A549 (cell line): Measurements from ENCODE around the gene XBP1. TPM values are rescaled to one million over a fixed set of nuclear protein-coding genes. Genes with fewer than 3 reads are reported as not detected.

ENCODE experiments used
- ATAC-seq, 2 experiments: fragments of 200-7000 bp in 1 of 2; fragments of >200 bp in 1 of 2; cut with Nextera tagmentation in 1 of 2; cut with Tn5 transposase in 1 of 2; 3 replicates each; pipeline versions ENCODE4 v1.8.0 to v1.9.1; 2018 to 2020; ENCODE audit warnings: mild to moderate bottlenecking in 1 of 2, moderate library complexity in 1 of 2
- CTCF ChIA-PET: fragments of 300-600 bp; sonication (Branson Sonifier 250); formaldehyde crosslinking; extraction: SDS; loops from one replicate; lab custom pipeline; 2021; ENCODE audit warnings: antibody characterized with exemption, inconsistent platforms; lab: Yijun Ruan, JAX
- POLR2A ChIA-PET: fragments of 350-600 bp; formaldehyde crosslinking; extraction: SDS; loops from one replicate; lab custom pipeline; 2021; ENCODE audit warnings: antibody characterized with exemption, inconsistent platforms; lab: Yijun Ruan, JAX
- DNase-seq, 2 experiments: peaks; one replicate each; pipeline versions ENCODE4 v3.0.0 to v3.0.0-alpha.2; 2011 to 2016; ENCODE audit warnings: low read depth in 1 of 2, low spot score in 1 of 2
- FAIRE-seq: peaks from 2 replicates; lab custom pipeline; 2011; peaks lifted over from hg19 to GRCh38; lab: Jason Lieb, UNC
- H3K27ac ChIP-seq, 2 experiments: fragments of >200 bp; sonication (Bioruptor Twin); formaldehyde crosslinking; 3 replicates each; pipeline ENCODE4 v1.5.1; 2016 to 2017
- H3K4me1 ChIP-seq: fragments of >200 bp; sonication (Bioruptor Twin); formaldehyde crosslinking; 3 replicates; pipeline ENCODE4 v1.6.1; 2016
- H3K4me2 ChIP-seq: fragments of >200 bp; sonication (Bioruptor Twin); formaldehyde crosslinking; 3 replicates; pipeline ENCODE4 v1.6.1; 2016
- H3K4me3 ChIP-seq: fragments of >200 bp; sonication (Bioruptor Twin); formaldehyde crosslinking; 3 replicates; pipeline ENCODE4 v1.5.1; 2016
- H3K9me3 ChIP-seq: fragments of >200 bp; sonication (Bioruptor Twin); formaldehyde crosslinking; 3 replicates; pipeline ENCODE4 v1.6.1; 2016
- BHLHE40 ChIP-seq: IDR thresholded peaks from 2 replicates; pipeline ENCODE4 v1.6.1; 2012; ENCODE audit warnings: low read depth, low read length, inconsistent platforms
- CEBPB ChIP-seq, 2 experiments: fragments of >200 bp in 1 of 2; sonication (Bioruptor Twin) in 1 of 2; formaldehyde crosslinking in 1 of 2; IDR thresholded peaks; 2 replicates each; pipeline ENCODE4 v1.6.1; 2012 to 2016
- CHD2 ChIP-seq: fragments of 150-350 bp; IDR thresholded peaks from 2 replicates; pipeline ENCODE4 v1.6.1; 2014; ENCODE audit warnings: low read length; ENCODE audit not compliant: partially characterized antibody
- EP300 ChIP-seq, 2 experiments: fragments of >200 bp; sonication (Bioruptor Twin); formaldehyde crosslinking; IDR thresholded peaks; 2 replicates in 1 of 2; 3 replicates in 1 of 2; pipeline ENCODE4 v1.6.1; 2016 to 2017
- HOXB5 ChIP-seq: fragments of 250-450 bp; sonication (Bioruptor Pico); IDR thresholded peaks from 2 replicates; pipeline ENCODE4 v1.5.0; 2020; ENCODE audit warnings: mild to moderate bottlenecking, moderate library complexity
- JUNB ChIP-seq: fragments of >200 bp; sonication (Bioruptor Twin); formaldehyde crosslinking; IDR thresholded peaks from 2 replicates; pipeline ENCODE4 v1.6.1; 2016
- KDM5A ChIP-seq: fragments of 200-600 bp; sonication (generic); IDR thresholded peaks from 2 replicates; pipeline ENCODE4 v1.6.1; 2016; ENCODE audit warnings: antibody characterized with exemption, mild to moderate bottlenecking
- MAZ ChIP-seq: fragments of 150-350 bp; IDR thresholded peaks from 2 replicates; pipeline ENCODE4 v1.6.1; 2014; ENCODE audit warnings: antibody characterized with exemption, low read depth, low read length, borderline replicate concordance
- MYC ChIP-seq: IDR thresholded peaks from 2 replicates; pipeline ENCODE4 v1.6.1; 2012; ENCODE audit warnings: mild to moderate bottlenecking, inconsistent platforms, low read length, improper control_type of control experiment, borderline replicate concordance
- NFE2L2 ChIP-seq: fragments of 150-350 bp; conservative IDR thresholded peaks from 2 replicates; pipeline ENCODE4 v1.6.1; 2014; ENCODE audit warnings: low read length
- NR3C1 ChIP-seq: fragments of >200 bp; sonication (Bioruptor Twin); formaldehyde crosslinking; IDR thresholded peaks from 3 replicates; pipeline ENCODE4 v1.6.1; 2017
- RAD21 ChIP-seq, 2 experiments: fragments of >200 bp in 1 of 2; sonication (Bioruptor Twin) in 1 of 2; formaldehyde crosslinking in 1 of 2; IDR thresholded peaks in 1 of 2; conservative IDR thresholded peaks in 1 of 2; 2 replicates in 1 of 2; 3 replicates in 1 of 2; pipeline ENCODE4 v1.6.1; 2012 to 2018; ENCODE audit warnings: inconsistent platforms in 1 of 2
- RFX5 ChIP-seq: fragments of 450-650 bp; IDR thresholded peaks from 2 replicates; pipeline ENCODE4 v1.7.1; 2014; ENCODE audit warnings: antibody characterized with exemption, mild to moderate bottlenecking, moderate library complexity
- RNF2 ChIP-seq: fragments of 200-600 bp; sonication (generic); IDR thresholded peaks from 2 replicates; pipeline ENCODE4 v1.6.1; 2016; ENCODE audit warnings: low read depth, mild to moderate bottlenecking, antibody characterized with exemption, moderate library complexity, borderline replicate concordance
- SMC3 ChIP-seq: fragments of >200 bp; sonication (Bioruptor Twin); formaldehyde crosslinking; IDR thresholded peaks from 3 replicates; pipeline ENCODE4 v1.6.1; 2018; ENCODE audit warnings: inconsistent platforms
- TFCP2L1 ChIP-seq: fragments of 250-450 bp; sonication (Bioruptor Pico); IDR thresholded peaks from 2 replicates; pipeline ENCODE4 v1.5.0; 2021; ENCODE audit warnings: mild to moderate bottlenecking
- TP53 ChIP-seq: fragments of 250-450 bp; sonication (Bioruptor Pico); IDR thresholded peaks from 2 replicates; pipeline ENCODE4 v1.5.0; 2021; ENCODE audit warnings: mild to moderate bottlenecking, moderate library complexity
- ZC3H11A ChIP-seq: fragments of 450-650 bp; IDR thresholded peaks from 2 replicates; pipeline ENCODE4 v1.6.1; 2014; ENCODE audit warnings: antibody characterized with exemption, mild to moderate bottlenecking
- WGBS: methylation state at CpG from one replicate; pipeline ENCODE4 v1.1.6; 2017; ENCODE audit errors: missing lambda C conversion rate; 5-methylcytosine and 5-hydroxymethylcytosine counted together
- polyA plus RNA-seq, 4 experiments: library from polyadenylated mRNA; depleted of rRNA in 3 of 4; stranded (reverse); fragments of >200 nt; fragmentation: RNase III in 1 of 4; extraction: RNeasy Plus Mini Kit Qiagen cat#74134 plus additional on column Dnase treatment in 1 of 4; gene quantifications; 2 replicates in 3 of 4; 3 replicates in 1 of 4; pipeline ENCODE4 v1.2.3, GENCODE V29; 2011 to 2017
- TF ChIP-seq, protein P1 (sequence below): IDR thresholded peaks from 2 replicates; pipeline ENCODE4 v1.6.1; 2012
- TF ChIP-seq, protein P2 (sequence below): fragments of >200 bp; sonication (Bioruptor Twin); formaldehyde crosslinking; IDR thresholded peaks from 2 replicates; pipeline ENCODE4 v1.6.1; 2016
- TF ChIP-seq, protein P3 (sequence below): fragments of 250-450 bp; sonication (Bioruptor Pico); IDR thresholded peaks from 2 replicates; pipeline ENCODE4 v1.5.0; 2021; ENCODE audit warnings: mild to moderate bottlenecking, moderate library complexity, borderline replicate concordance
- TF ChIP-seq, protein P4 (sequence below): IDR thresholded peaks from 2 replicates; pipeline ENCODE4 v1.6.1; 2012
- TF ChIP-seq, protein P5 (sequence below): fragments of >200 bp; sonication (Bioruptor Twin); formaldehyde crosslinking; IDR thresholded peaks from 3 replicates; pipeline ENCODE4 v1.5.1; 2016

XBP1 gene
- polyA plus RNA-seq, 2 of the 4 experiments (the other 2 are of a cell fraction), result 34.1 to 172 TPM

DNA sequence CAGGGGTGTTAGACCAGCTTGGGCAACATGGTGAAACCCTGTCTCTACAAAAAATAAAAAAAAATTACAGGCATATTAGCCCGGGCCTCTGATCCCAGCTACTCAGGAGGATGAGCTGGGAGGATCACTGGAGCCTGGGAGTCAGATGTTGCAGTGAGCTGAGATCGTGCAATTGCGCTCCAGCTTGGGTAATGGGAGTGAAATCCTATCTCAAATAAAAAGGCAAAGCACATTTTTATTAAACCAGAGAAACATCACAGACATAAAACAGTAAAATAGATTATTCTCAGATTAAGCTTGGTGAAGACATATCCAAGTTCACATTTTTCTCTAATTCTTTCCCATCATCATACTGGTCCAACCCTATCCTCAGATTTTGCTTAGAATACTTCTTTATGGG lies 30.1 kb upstream of the XBP1 start:
- 86% methylated on average over 3 of the region's 3 CpGs for WGBS
- H3K4me3 ChIP-seq, result no peak overlapping the region
- ATAC-seq (no peak), FAIRE-seq (no peak), DNase-seq (no peak)
- no peak overlapping the region for H3K27ac ChIP-seq
- POLR2A ChIA-PET, result no interaction called here
- H3K4me2 ChIP-seq, result no peak overlapping the region
- no peaks in the 10 kb centered on the region for H3K9me3 ChIP-seq
- CTCF ChIA-PET, result interaction anchor here (0.6 to 4.6 kb wide), 12 partner anchors 11 to 252 kb away, joined by 3 to 79 read pairs (median 5); no protein-coding TSS in a partner anchor
- TF ChIP-seq, protein P1, sequence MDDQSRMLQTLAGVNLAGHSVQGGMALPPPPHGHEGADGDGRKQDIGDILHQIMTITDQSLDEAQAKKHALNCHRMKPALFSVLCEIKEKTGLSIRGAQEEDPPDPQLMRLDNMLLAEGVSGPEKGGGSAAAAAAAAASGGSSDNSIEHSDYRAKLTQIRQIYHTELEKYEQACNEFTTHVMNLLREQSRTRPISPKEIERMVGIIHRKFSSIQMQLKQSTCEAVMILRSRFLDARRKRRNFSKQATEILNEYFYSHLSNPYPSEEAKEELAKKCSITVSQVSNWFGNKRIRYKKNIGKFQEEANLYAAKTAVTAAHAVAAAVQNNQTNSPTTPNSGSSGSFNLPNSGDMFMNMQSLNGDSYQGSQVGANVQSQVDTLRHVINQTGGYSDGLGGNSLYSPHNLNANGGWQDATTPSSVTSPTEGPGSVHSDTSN, result no peak
- TF ChIP-seq RNF2 (no peak), EP300 (IDR thresholded peaks at IDR 0.05) (no peak), SMC3 (no peak), HOXB5 (no peak), MYC (no peak), RFX5 (no peak), CEBPB (IDR thresholded peaks at IDR 0.05) (no peak), NFE2L2 (no peak), NR3C1 (no peak)
- TF ChIP-seq, protein P2, sequence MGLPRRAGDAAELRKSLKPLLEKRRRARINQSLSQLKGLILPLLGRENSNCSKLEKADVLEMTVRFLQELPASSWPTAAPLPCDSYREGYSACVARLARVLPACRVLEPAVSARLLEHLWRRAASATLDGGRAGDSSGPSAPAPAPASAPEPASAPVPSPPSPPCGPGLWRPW, result no peak
- TF ChIP-seq, protein P3, sequence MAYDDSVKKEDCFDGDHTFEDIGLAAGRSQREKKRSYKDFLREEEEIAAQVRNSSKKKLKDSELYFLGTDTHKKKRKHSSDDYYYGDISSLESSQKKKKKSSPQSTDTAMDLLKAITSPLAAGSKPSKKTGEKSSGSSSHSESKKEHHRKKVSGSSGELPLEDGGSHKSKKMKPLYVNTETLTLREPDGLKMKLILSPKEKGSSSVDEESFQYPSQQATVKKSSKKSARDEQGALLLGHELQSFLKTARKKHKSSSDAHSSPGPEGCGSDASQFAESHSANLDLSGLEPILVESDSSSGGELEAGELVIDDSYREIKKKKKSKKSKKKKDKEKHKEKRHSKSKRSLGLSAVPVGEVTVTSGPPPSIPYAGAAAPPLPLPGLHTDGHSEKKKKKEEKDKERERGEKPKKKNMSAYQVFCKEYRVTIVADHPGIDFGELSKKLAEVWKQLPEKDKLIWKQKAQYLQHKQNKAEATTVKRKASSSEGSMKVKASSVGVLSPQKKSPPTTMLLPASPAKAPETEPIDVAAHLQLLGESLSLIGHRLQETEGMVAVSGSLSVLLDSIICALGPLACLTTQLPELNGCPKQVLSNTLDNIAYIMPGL (CRISPR knock-in tag), result no peak
- TF ChIP-seq, protein P4, sequence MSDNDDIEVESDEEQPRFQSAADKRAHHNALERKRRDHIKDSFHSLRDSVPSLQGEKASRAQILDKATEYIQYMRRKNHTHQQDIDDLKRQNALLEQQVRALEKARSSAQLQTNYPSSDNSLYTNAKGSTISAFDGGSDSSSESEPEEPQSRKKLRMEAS, result no peak
- no peaks in the 10 kb centered on the region for H3K4me1 ChIP-seq

DNA sequence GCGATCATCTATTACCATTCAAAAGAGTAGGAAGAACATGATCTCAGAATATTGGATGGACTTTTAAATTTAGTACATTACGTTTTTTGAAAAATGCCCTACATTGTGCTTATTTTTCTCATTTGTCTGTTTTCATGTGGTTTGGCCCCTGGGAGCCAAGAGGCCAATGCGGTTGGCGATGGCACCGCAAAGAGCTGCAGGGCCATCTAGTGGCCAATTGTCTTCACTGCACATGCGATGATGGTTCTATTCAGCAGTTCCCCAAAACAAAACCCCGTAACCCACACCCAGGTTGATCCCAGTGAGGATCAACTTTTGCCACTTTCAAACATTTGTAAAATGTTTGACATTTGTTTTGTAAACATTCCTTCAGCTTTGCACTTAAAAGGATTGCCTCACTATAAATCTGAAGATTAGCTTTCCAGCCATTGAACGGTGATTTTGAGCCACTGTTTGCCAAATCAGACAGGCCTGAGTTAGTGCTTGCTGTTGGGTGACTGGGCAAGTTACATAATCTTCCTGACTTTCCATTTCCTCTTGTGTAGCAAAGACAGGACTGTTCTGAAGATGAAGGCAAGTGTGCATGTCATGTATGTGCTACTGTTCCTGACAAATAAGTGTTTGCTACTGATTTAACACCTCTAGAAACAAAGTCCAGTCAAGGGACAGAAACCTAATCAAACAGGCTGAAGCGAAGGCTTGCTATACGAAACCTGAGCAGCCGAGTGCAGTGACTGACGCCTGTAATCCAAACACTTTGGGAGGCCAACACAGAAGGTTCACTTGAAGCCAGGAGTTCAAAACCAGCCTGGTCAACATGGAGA lies 29.2 kb upstream of the XBP1 start:
- DNase-seq (peak; percentile 41 to 64), FAIRE-seq (no peak), ATAC-seq (peak; percentile 80 to 91; a peak in 5 of 6 replicates)
- Histone ChIP-seq H3K4me3 (no peak overlapping the region), H3K4me1 (no peaks in the 10 kb centered on the region), H3K9me3 (no peaks in the 10 kb centered on the region), H3K4me2 (no peak overlapping the region; the same call in 2 of the 3 replicates), H3K27ac (peak overlapping the region in 1 of 2 experiments; percentile 40; a peak in 2 of 6 replicates)
- TF ChIP-seq HOXB5 (no peak), MYC (no peak), ZC3H11A (no peak), KDM5A (no peak), JUNB (no peak), MAZ (no peak), RNF2 (no peak), RAD21 (conservative IDR thresholded peaks at IDR 0.05 in 1 of 2, IDR thresholded peaks at IDR 0.05 in 1 of 2) (peak; percentile 93 to 95), TFCP2L1 (CRISPR knock-in tag) (no peak), CHD2 (no peak), SMC3 (peak; percentile 91), TP53 (CRISPR knock-in tag) (no peak), BHLHE40 (no peak), RFX5 (no peak)
- TF ChIP-seq, protein P5, sequence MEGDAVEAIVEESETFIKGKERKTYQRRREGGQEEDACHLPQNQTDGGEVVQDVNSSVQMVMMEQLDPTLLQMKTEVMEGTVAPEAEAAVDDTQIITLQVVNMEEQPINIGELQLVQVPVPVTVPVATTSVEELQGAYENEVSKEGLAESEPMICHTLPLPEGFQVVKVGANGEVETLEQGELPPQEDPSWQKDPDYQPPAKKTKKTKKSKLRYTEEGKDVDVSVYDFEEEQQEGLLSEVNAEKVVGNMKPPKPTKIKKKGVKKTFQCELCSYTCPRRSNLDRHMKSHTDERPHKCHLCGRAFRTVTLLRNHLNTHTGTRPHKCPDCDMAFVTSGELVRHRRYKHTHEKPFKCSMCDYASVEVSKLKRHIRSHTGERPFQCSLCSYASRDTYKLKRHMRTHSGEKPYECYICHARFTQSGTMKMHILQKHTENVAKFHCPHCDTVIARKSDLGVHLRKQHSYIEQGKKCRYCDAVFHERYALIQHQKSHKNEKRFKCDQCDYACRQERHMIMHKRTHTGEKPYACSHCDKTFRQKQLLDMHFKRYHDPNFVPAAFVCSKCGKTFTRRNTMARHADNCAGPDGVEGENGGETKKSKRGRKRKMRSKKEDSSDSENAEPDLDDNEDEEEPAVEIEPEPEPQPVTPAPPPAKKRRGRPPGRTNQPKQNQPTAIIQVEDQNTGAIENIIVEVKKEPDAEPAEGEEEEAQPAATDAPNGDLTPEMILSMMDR, result peak; percentile 90
- TF ChIP-seq, protein P3 (CRISPR knock-in tag), result no peak
- TF ChIP-seq, protein P2, result no peak
- CTCF ChIA-PET, result interaction anchor here (0.6 to 4.6 kb wide), 41 partner anchors 10 to 824 kb away, joined by 3 to 79 read pairs (median 4); partner anchors contain the start of gene XBP1
- WGBS, result 27% methylated on average over 12 of the region's 12 CpGs
- POLR2A ChIA-PET, result no interaction called here
